HG03196 (cell line): ENCODE measurements around the gene ABHD17A.

Experiments used
- ATAC-seq: cut with Tn5 transposase; IDR thresholded peaks from one replicate; pipeline ENCODE4 v1.9.1; 2021; ENCODE audit not compliant: unreplicated experiment

The ABHD17A gene

GRCh38 chr19:1864480-1865171 lies 20.7 kb downstream of the ABHD17A start:
- ATAC-seq: peak; percentile 42

GRCh38 chr19:1863638-1864479 lies 21.4 kb downstream of the ABHD17A start:
- ATAC-seq: peak; percentile 53

GRCh38 chr19:1863328-1863637 lies 22.0 kb downstream of the ABHD17A start, which contains the start of gene KLF16:
Gene KLF16 (minus strand): TSS chr19:1863579. CDS start chr19:1863497, 82 bp downstream.
- ATAC-seq: no peak

GRCh38 chr19:1862424-1863327 lies 22.6 kb downstream of the ABHD17A start:
- ATAC-seq: no peak

GRCh38 chr19:1862068-1862423 lies 23.2 kb downstream of the ABHD17A start:
- ATAC-seq: no peak

GRCh38 chr19:1861599-1862031 lies 23.7 kb downstream of the ABHD17A start:
- no peak for ATAC-seq

GRCh38 chr19:1860821-1861598 lies 24.3 kb downstream of the ABHD17A start:
- ATAC-seq: no peak

GRCh38 chr19:1860042-1860775 lies 25.1 kb downstream of the ABHD17A start:
- no peak for ATAC-seq

GRCh38 chr19:1859331-1859781 lies 25.9 kb downstream of the ABHD17A start:
- no peak for ATAC-seq

- no peak for ATAC-seq
Observed at GRCh38 chr19:1858412-1859081, 26.7 kb downstream of the ABHD17A start.

- ATAC-seq: no peak
Observed at GRCh38 chr19:1857648-1858326, 27.5 kb downstream of the ABHD17A start.

GRCh38 chr19:1856698-1857603 lies 28.3 kb downstream of the ABHD17A start:
- no peak for ATAC-seq

GRCh38 chr19:1856345-1856697 lies 29.0 kb downstream of the ABHD17A start:
- ATAC-seq: no peak

- no peak for ATAC-seq
Observed at GRCh38 chr19:1855828-1856255, 29.5 kb downstream of the ABHD17A start.

GRCh38 chr19:1855040-1855827 lies 30.1 kb downstream of the ABHD17A start:
- peak; percentile 42 for ATAC-seq

GRCh38 chr19:1854542-1855039 lies 30.7 kb downstream of the ABHD17A start:
- ATAC-seq: no peak
